B cell (primary cell): ENCODE data around the gene TFEC.

ENCODE experiments used
- EZH2 ChIP-seq: IDR thresholded peaks from 2 replicates; pipeline ENCODE4 v1.6.1; 2012; ENCODE audit warnings: borderline replicate concordance, low read depth, mild to moderate bottlenecking, moderate library complexity, low read length; ENCODE audit not compliant: insufficient read depth, poor library complexity, severe bottlenecking
- TF ChIP-seq, protein P1 (sequence below): fragments of 200-600 bp; IDR thresholded peaks from one replicate; pipeline ENCODE4 v1.8.0; 2022; ENCODE audit warnings: antibody characterized with exemption, mild to moderate bottlenecking

DNA sequence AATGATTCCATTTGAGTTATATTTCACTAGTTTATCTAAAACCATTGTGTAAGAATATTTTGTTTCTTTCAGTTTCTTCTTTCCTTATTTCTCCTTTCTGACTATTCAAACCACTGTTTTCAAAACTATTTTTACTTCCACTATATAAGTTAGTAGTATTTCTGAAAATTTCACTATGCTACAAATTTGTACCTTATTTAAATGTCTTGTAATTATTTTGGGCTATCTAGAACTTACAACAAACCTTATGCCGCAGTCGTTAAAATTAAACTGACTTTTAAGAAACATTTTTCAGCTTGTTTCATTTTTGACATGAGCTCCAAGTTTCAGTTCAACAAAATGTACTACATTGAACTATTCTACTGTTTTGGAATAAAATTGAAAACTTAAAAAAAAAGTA, 1.8 kb downstream of the TFEC start:
- TF ChIP-seq, protein P1, sequence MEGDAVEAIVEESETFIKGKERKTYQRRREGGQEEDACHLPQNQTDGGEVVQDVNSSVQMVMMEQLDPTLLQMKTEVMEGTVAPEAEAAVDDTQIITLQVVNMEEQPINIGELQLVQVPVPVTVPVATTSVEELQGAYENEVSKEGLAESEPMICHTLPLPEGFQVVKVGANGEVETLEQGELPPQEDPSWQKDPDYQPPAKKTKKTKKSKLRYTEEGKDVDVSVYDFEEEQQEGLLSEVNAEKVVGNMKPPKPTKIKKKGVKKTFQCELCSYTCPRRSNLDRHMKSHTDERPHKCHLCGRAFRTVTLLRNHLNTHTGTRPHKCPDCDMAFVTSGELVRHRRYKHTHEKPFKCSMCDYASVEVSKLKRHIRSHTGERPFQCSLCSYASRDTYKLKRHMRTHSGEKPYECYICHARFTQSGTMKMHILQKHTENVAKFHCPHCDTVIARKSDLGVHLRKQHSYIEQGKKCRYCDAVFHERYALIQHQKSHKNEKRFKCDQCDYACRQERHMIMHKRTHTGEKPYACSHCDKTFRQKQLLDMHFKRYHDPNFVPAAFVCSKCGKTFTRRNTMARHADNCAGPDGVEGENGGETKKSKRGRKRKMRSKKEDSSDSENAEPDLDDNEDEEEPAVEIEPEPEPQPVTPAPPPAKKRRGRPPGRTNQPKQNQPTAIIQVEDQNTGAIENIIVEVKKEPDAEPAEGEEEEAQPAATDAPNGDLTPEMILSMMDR = no peak
- no peak for TF ChIP-seq EZH2
